Measurements from ENCODE around the gene TXK.

- TF ChIP-seq EZH2 (IDR thresholded peaks at IDR 0.05; ENCODE audit: borderline replicate concordance): no peak
- TF ChIP-seq, protein P1, sequence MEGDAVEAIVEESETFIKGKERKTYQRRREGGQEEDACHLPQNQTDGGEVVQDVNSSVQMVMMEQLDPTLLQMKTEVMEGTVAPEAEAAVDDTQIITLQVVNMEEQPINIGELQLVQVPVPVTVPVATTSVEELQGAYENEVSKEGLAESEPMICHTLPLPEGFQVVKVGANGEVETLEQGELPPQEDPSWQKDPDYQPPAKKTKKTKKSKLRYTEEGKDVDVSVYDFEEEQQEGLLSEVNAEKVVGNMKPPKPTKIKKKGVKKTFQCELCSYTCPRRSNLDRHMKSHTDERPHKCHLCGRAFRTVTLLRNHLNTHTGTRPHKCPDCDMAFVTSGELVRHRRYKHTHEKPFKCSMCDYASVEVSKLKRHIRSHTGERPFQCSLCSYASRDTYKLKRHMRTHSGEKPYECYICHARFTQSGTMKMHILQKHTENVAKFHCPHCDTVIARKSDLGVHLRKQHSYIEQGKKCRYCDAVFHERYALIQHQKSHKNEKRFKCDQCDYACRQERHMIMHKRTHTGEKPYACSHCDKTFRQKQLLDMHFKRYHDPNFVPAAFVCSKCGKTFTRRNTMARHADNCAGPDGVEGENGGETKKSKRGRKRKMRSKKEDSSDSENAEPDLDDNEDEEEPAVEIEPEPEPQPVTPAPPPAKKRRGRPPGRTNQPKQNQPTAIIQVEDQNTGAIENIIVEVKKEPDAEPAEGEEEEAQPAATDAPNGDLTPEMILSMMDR (IDR thresholded peaks at IDR 0.05; ENCODE audit: poor library complexity): no peak
Observed at GRCh38 chr4:48025005-48025404, 109.0 kb downstream of the TXK start.

Data from hepatocyte (in vitro differentiated cells).